Endothelial cell of umbilical vein (primary cell): ENCODE data around the gene SDC1. TPM values are rescaled to one million over a fixed set of nuclear protein-coding genes. Genes with fewer than 3 reads are reported as not detected.

ENCODE experiments used
- BruUV-seq: library from RNA; stranded (reverse); fragments of 400-500 nt; replicated peaks from 2 replicates; lab custom pipeline; 2021; lab: Mats Ljungman, UMichigan
- CTCF ChIA-PET: fragments of 300-600, 350-600 bp; sonication (Branson Sonifier 250); formaldehyde crosslinking; loops from one replicate; lab custom pipeline; 2021; ENCODE audit warnings: antibody characterized with exemption, inconsistent platforms; lab: Charles Lee
- POLR2A ChIA-PET: fragments of 300-600, 350-600 bp; sonication (Branson Sonifier 250); formaldehyde crosslinking; loops from one replicate; lab custom pipeline; 2021; ENCODE audit warnings: antibody characterized with exemption, inconsistent platforms; lab: Charles Lee
- DNase-seq: peaks from one replicate; pipeline ENCODE4 v3.0.0-alpha.2; 2011; ENCODE audit warnings: low read depth, low spot score
- FAIRE-seq: peaks from 2 replicates; lab custom pipeline; 2011; peaks lifted over from hg19 to GRCh38; lab: Jason Lieb, UNC
- H2AFZ ChIP-seq: 2 replicates; pipeline ENCODE4 v1.6.0; 2012; ENCODE audit warnings: low read depth, low read length, control low read depth, inconsistent platforms
- H3K27ac ChIP-seq: 2 replicates; pipeline ENCODE4 v1.5.1; 2011; ENCODE audit warnings: low read depth, mild to moderate bottlenecking, control low read depth, low read length, moderate library complexity; ENCODE audit not compliant: insufficient read depth
- H3K27me3 ChIP-seq, 2 experiments: 2 replicates each; pipeline versions ENCODE4 v1.6.0 to v1.6.1; 2011; ENCODE audit warnings: low read length in 2 of 2, mixed read lengths in 1 of 2; ENCODE audit not compliant: control insufficient read depth in 2 of 2, insufficient read depth in 2 of 2
- H3K36me3 ChIP-seq, 2 experiments: 2 replicates in 1 of 2; 3 replicates in 1 of 2; pipeline ENCODE4 v1.5.1; 2011; ENCODE audit warnings: low read length in 2 of 2, mild to moderate bottlenecking in 1 of 2, moderate library complexity in 1 of 2; ENCODE audit not compliant: control insufficient read depth in 2 of 2, insufficient read depth in 2 of 2; ENCODE audit errors: extremely low read depth in 1 of 2
- H3K4me1 ChIP-seq: 3 replicates; pipeline ENCODE4 v1.5.1; 2011; ENCODE audit warnings: mild to moderate bottlenecking, low read length; ENCODE audit not compliant: control insufficient read depth, insufficient read depth; ENCODE audit errors: extremely low read depth
- H3K4me2 ChIP-seq: 2 replicates; pipeline ENCODE4 v1.6.1; 2011; ENCODE audit warnings: low read length, control low read depth, mixed read lengths; ENCODE audit not compliant: insufficient read depth
- H3K4me3 ChIP-seq, 3 experiments: fragments of 200-600 bp in 1 of 3; sonication (generic), shearing (Covaris generic) in 1 of 3; replicated peaks in 1 of 3; 2 replicates each; pipeline ENCODE4 v1.5.1; 2011 to 2016; ENCODE audit warnings: control low read depth in 3 of 3, low read length in 3 of 3, mild to moderate bottlenecking in 2 of 3, inconsistent platforms in 1 of 3, low read depth in 1 of 3, moderate library complexity in 1 of 3; ENCODE audit not compliant: insufficient read depth in 1 of 3
- H3K79me2 ChIP-seq: 2 replicates; pipeline ENCODE4 v1.6.0; 2012; ENCODE audit warnings: low read length, inconsistent platforms; ENCODE audit not compliant: control insufficient read depth, insufficient read depth
- H3K9ac ChIP-seq: replicated peaks from 2 replicates; pipeline ENCODE3; 2011; ENCODE audit warnings: low read length, control low read depth; ENCODE audit not compliant: insufficient read depth; ENCODE audit errors: extremely low read depth
- H3K9me1 ChIP-seq: replicated peaks from 3 replicates; pipeline ENCODE4 v1.6.0; 2011; ENCODE audit warnings: mild to moderate bottlenecking, low read length; ENCODE audit not compliant: control insufficient read depth, insufficient read depth; ENCODE audit errors: extremely low read depth
- H3K9me3 ChIP-seq: replicated peaks from 2 replicates; pipeline ENCODE4 v1.5.1; 2012; ENCODE audit warnings: low read length, inconsistent platforms; ENCODE audit not compliant: control insufficient read depth, insufficient read depth
- H4K20me1 ChIP-seq: replicated peaks from 2 replicates; pipeline ENCODE3; 2011; ENCODE audit warnings: mild to moderate bottlenecking, low read length; ENCODE audit not compliant: control insufficient read depth, insufficient read depth; ENCODE audit errors: extremely low read depth
- CTCF ChIP-seq, 2 donors: IDR thresholded peaks; 1 replicate in 1 of 2; 2 replicates in 1 of 2; pipeline ENCODE4 v1.5.1; 2011; ENCODE audit warnings: low read length in 2 of 2, mild to moderate bottlenecking in 2 of 2, moderate library complexity in 2 of 2, control low read depth in 1 of 2, inconsistent platforms in 1 of 2, low read depth in 1 of 2; ENCODE audit not compliant: insufficient read depth in 1 of 2; ENCODE audit errors: extremely low read depth in 1 of 2
- EZH2 ChIP-seq: IDR thresholded peaks from 2 replicates; pipeline ENCODE4 v1.6.1; 2012; ENCODE audit warnings: borderline replicate concordance, low read depth, mild to moderate bottlenecking, moderate library complexity, low read length, inconsistent platforms; ENCODE audit not compliant: severe bottlenecking
- FOS ChIP-seq: IDR thresholded peaks from 2 replicates; pipeline ENCODE4 v1.6.1; 2011; ENCODE audit warnings: mild to moderate bottlenecking, low read length, moderate library complexity, borderline replicate concordance; ENCODE audit not compliant: insufficient read depth
- GATA2 ChIP-seq: IDR thresholded peaks from 2 replicates; pipeline ENCODE4 v1.7.0; 2011; ENCODE audit warnings: low read depth, mild to moderate bottlenecking, moderate library complexity, mixed read lengths, low read length; ENCODE audit not compliant: insufficient read length, insufficient read depth
- JUN ChIP-seq: IDR thresholded peaks from 2 replicates; pipeline ENCODE4 v1.6.1; 2011; ENCODE audit warnings: borderline replicate concordance, low read depth; ENCODE audit not compliant: insufficient read length, insufficient read depth
- MAX ChIP-seq: IDR thresholded peaks from 2 replicates; pipeline ENCODE4 v1.6.1; 2011; ENCODE audit not compliant: insufficient read depth, insufficient read length
- MYC ChIP-seq: IDR thresholded peaks from one replicate; pipeline ENCODE4 v1.6.1; 2011; ENCODE audit warnings: mild to moderate bottlenecking, low read depth, low read length
- POLR2A ChIP-seq: IDR thresholded peaks from 2 replicates; pipeline ENCODE4 v1.6.1; 2012; ENCODE audit warnings: low read depth, mild to moderate bottlenecking, control low read depth, low read length
- POLR2AphosphoS5 ChIP-seq: IDR thresholded peaks from 2 replicates; pipeline ENCODE4 v1.6.1; 2012; ENCODE audit warnings: low read depth, mild to moderate bottlenecking, control low read depth, low read length, moderate library complexity; ENCODE audit not compliant: insufficient read depth
- dilution Hi-C: fragments of 300-500 bp; cut with MboI; formaldehyde crosslinking; loops from one replicate; pipeline ENCODE4 v1.15.0; 2019; ENCODE audit warnings: low sequenced_read_pairs; ENCODE audit not compliant: extremely low pct_ligation_motif_present
- intact Hi-C: fragments of 100-400 bp; cut with micrococcal nuclease; formaldehyde crosslinking; loops from one replicate; pipeline ENCODE4 v1.10.0; 2022
- polyA plus RNA-seq, 4 experiments: library from polyadenylated mRNA; depleted of rRNA in 3 of 4; stranded (reverse) in 3 of 4; unstranded in 1 of 4; fragments of >200 nt; gene quantifications; 2 replicates each; pipeline versions ENCODE4 v1.2.1 to v1.2.3, GENCODE V29; 2011 to 2012; ENCODE audit warnings: missing spikeins in 1 of 4
- total RNA-seq: library from RNA; stranded (reverse); gene quantifications from 2 replicates; pipeline ENCODE4 v1.2.3, GENCODE V29; 2021

SDC1 gene
- total and polyA plus RNA-seq, 2 donors (not counting 3 experiments of a cell fraction or from before 2014, with no cell fraction given) = 3.2 to 4.0 TPM

DNA sequence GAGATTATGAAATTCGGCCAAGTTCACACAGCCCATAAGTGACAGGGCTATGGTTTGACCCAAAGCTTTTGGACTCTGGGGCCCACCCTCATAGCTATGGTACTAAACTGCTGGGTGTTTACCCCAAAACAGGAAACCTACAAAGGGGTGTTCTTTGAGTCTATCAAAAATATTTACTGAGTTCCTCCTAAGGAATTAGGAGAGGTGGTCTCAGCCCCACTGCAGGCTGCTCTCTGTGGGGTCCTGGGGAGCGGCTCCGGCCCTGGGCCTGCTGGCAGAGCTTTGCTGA lies 45.5 kb downstream of the SDC1 start:
- DNase-seq (no peak), FAIRE-seq (no peak)
- no TSS peak for BruUV-seq
- Histone ChIP-seq H3K4me2 (no peak overlapping the region), H3K9me1 (no peaks in the 10 kb centered on the region), H3K9me3 (no peaks in the 10 kb centered on the region), H4K20me1 (no peaks in the 10 kb centered on the region), H3K27ac (no peak overlapping the region), H3K79me2 (no peaks in the 10 kb centered on the region), H3K27me3 (peaks cover 0 to 3% of the 10 kb centered on the region in 2 experiments), H3K9ac (no peak overlapping the region), H3K36me3 (no peaks in the 10 kb centered on the region), H3K4me3 (no peak overlapping the region), H2AFZ (no peak overlapping the region), H3K4me1 (no peaks in the 10 kb centered on the region)
- dilution Hi-C loops = no loop called here
- intact Hi-C loops = no loop called here
- ChIA-PET POLR2A (no interaction called here), CTCF (no interaction called here)
- TF ChIP-seq MYC (no peak), POLR2AphosphoS5 (no peak), FOS (no peak), JUN (no peak), GATA2 (no peak)

DNA sequence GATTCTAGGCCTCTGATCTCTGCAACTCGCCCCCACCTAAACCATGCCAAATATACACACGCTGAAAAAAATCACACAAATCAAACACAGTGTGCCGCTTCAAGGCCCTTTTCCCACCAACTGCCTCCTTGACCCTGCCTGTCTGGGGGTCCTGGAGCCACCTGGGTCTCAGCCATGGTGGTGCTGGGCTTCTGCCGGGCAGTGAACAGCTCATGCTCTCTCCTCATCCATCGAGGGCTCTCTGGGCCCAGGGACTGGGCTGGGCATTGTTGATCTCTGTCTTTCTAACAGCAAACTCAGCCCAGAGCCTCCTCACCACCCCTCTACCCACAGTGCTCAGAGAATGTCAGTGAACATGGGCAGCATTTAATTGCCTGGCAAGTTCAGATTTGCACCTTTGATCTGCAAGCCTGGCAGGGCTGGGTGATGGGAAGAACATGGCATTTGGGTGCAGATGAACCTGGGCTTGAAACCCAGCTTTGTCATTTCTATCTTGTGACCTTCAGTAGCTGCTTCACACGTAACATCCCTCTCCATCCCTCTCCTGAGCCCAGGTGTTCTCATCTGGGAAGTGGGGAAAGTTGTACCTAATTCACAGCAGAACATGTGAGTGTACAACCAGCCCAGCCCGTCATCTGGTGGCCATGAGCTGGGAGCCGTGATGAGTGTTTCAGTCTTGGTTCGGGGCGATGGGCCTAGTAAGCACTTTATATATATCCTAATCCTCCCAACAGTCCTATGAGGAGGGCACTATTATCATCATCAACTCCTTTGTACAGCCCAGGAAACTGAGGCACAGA lies 46.1 kb downstream of the SDC1 start:
- no peaks in the 10 kb centered on the region for H3K4me1 ChIP-seq
- H3K36me3 ChIP-seq = no peaks in the 10 kb centered on the region
- BruUV-seq = no TSS peak
- ChIA-PET POLR2A (no interaction called here), CTCF (no interaction called here)
- H3K4me2 ChIP-seq = no peak overlapping the region
- H3K4me3 ChIP-seq = no peak overlapping the region
- H2AFZ ChIP-seq = no peak overlapping the region
- dilution Hi-C loops = no loop called here
- H3K9me3 ChIP-seq = no peaks in the 10 kb centered on the region
- intact Hi-C loops = no loop called here
- H3K79me2 ChIP-seq = no peaks in the 10 kb centered on the region
- DNase-seq = no peak
- no peak for FAIRE-seq
- H3K27me3 ChIP-seq = peaks cover 0 to 3% of the 10 kb centered on the region in 2 experiments
- no peak overlapping the region for H3K27ac ChIP-seq
- no peaks in the 10 kb centered on the region for H4K20me1 ChIP-seq
- no peak overlapping the region for H3K9ac ChIP-seq
- TF ChIP-seq EZH2 (no peak), POLR2AphosphoS5 (no peak), CTCF (IDR thresholded peaks at IDR 0.05; ENCODE audit: extremely low read depth in 1 of 2, insufficient read depth in 1 of 2, low read depth in 1 of 2, low read length in 2 of 2) (no peak), POLR2A (no peak), MAX (no peak), GATA2 (no peak), FOS (no peak), MYC (no peak), JUN (no peak)
- no peaks in the 10 kb centered on the region for H3K9me1 ChIP-seq
